Smooth muscle cell (in vitro differentiated cells): ENCODE data around the gene IYD. TPM values are rescaled to one million over a fixed set of nuclear protein-coding genes. Genes with fewer than 3 reads are reported as not detected.

Experiments
- DNase-seq: peaks from one replicate; lab custom pipeline; 2025; ENCODE audit not compliant: unreplicated experiment; lab: John Stamatoyannopoulos, UW
- H2AFZ ChIP-seq: fragments of 200-600 bp; sonication (generic); 2 replicates; pipeline ENCODE4 v1.6.0; 2016; ENCODE audit warnings: antibody characterized with exemption, low read depth, mild to moderate bottlenecking
- H3F3A ChIP-seq: fragments of 200-600 bp; sonication (generic); 2 replicates; pipeline ENCODE4 v1.6.0; 2017; ENCODE audit warnings: antibody characterized with exemption, low read depth
- H3K27ac ChIP-seq: fragments of 200-600 bp; sonication (generic); 2 replicates; pipeline ENCODE4 v1.5.1; 2016; ENCODE audit warnings: low read depth, mild to moderate bottlenecking
- H3K27me3 ChIP-seq: fragments of 200-600 bp; sonication (generic); 2 replicates; pipeline ENCODE4 v1.6.1; 2016; ENCODE audit warnings: low read depth, mild to moderate bottlenecking
- H3K36me3 ChIP-seq: fragments of 200-600 bp; sonication (generic); 2 replicates; pipeline ENCODE4 v1.5.1; 2016; ENCODE audit warnings: low read depth
- H3K4me1 ChIP-seq: fragments of 200-600 bp; sonication (generic); 2 replicates; pipeline ENCODE4 v1.5.1; 2016; ENCODE audit warnings: low read depth
- H3K4me2 ChIP-seq: fragments of 200-600 bp; sonication (generic); 2 replicates; pipeline ENCODE4 v1.6.0; 2016; ENCODE audit warnings: mild to moderate bottlenecking
- H3K4me3 ChIP-seq: fragments of 200-600 bp; sonication (generic); 2 replicates; pipeline ENCODE4 v1.5.1; 2016; ENCODE audit warnings: mild to moderate bottlenecking
- H3K79me2 ChIP-seq: fragments of 200-600 bp; sonication (generic); 2 replicates; pipeline ENCODE4 v1.6.0; 2016; ENCODE audit warnings: low read depth, mild to moderate bottlenecking
- H3K9ac ChIP-seq: fragments of 200-600 bp; sonication (generic); 2 replicates; pipeline ENCODE4 v1.6.0; 2016; ENCODE audit warnings: low read depth
- H3K9me3 ChIP-seq: fragments of 200-600 bp; sonication (generic); replicated peaks from 2 replicates; pipeline ENCODE4 v1.5.1; 2016; ENCODE audit warnings: low read depth
- H4K20me1 ChIP-seq: fragments of 200-600 bp; sonication (generic); 2 replicates; pipeline ENCODE4 v1.6.0; 2016; ENCODE audit warnings: low read depth
- WGBS: methylation state at CpG from one replicate; pipeline ENCODE4 v1.1.7; 2016; ENCODE audit warnings: low lambda C conversion rate; 5-methylcytosine and 5-hydroxymethylcytosine counted together
- polyA plus RNA-seq: library from polyadenylated mRNA; unstranded; fragments of >200 nt; fragmentation: Nextera tagmentation; extraction: Ambion mirVana; gene quantifications from 2 replicates; pipeline ENCODE4 v1.2.1, GENCODE V29; 2016
- total RNA-seq: library from RNA; depleted of rRNA; stranded (reverse); fragments of >200 nt; gene quantifications from 2 replicates; pipeline ENCODE4 v1.2.3, GENCODE V29; 2014
- TF ChIP-seq, protein P1 (sequence below): fragments of 200-600 bp; sonication (generic); IDR thresholded peaks from 2 replicates; pipeline ENCODE4 v1.5.1; 2017; ENCODE audit warnings: borderline replicate concordance, mild to moderate bottlenecking, antibody characterized with exemption; ENCODE audit not compliant: insufficient read depth, poor library complexity, severe bottlenecking

The IYD gene
- total and polyA plus RNA-seq, 2 experiments from 2014 or later: not detected

GRCh38 chr6:150377211-150377781, 8.5 kb downstream of the IYD start:
- no peaks in the 10 kb centered on the region for H4K20me1 ChIP-seq
- no peaks in the 10 kb centered on the region for H3F3A ChIP-seq
- no peaks in the 10 kb centered on the region for H3K36me3 ChIP-seq
- H2AFZ ChIP-seq: no peak overlapping the region
- H3K27ac ChIP-seq: no peak overlapping the region
- H3K79me2 ChIP-seq: no peaks in the 10 kb centered on the region
- no peak for DNase-seq
- no peaks in the 10 kb centered on the region for H3K4me1 ChIP-seq
- TF ChIP-seq, protein P1, sequence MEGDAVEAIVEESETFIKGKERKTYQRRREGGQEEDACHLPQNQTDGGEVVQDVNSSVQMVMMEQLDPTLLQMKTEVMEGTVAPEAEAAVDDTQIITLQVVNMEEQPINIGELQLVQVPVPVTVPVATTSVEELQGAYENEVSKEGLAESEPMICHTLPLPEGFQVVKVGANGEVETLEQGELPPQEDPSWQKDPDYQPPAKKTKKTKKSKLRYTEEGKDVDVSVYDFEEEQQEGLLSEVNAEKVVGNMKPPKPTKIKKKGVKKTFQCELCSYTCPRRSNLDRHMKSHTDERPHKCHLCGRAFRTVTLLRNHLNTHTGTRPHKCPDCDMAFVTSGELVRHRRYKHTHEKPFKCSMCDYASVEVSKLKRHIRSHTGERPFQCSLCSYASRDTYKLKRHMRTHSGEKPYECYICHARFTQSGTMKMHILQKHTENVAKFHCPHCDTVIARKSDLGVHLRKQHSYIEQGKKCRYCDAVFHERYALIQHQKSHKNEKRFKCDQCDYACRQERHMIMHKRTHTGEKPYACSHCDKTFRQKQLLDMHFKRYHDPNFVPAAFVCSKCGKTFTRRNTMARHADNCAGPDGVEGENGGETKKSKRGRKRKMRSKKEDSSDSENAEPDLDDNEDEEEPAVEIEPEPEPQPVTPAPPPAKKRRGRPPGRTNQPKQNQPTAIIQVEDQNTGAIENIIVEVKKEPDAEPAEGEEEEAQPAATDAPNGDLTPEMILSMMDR: no peak
- no peaks in the 10 kb centered on the region for H3K9me3 ChIP-seq
- H3K4me3 ChIP-seq: no peak overlapping the region
- no peak overlapping the region for H3K4me2 ChIP-seq
- no peak overlapping the region for H3K9ac ChIP-seq
- WGBS: 70% methylated on average over 4 of the region's 4 CpGs
- H3K27me3 ChIP-seq: peaks cover 72% of the 10 kb centered on the region

DNA sequence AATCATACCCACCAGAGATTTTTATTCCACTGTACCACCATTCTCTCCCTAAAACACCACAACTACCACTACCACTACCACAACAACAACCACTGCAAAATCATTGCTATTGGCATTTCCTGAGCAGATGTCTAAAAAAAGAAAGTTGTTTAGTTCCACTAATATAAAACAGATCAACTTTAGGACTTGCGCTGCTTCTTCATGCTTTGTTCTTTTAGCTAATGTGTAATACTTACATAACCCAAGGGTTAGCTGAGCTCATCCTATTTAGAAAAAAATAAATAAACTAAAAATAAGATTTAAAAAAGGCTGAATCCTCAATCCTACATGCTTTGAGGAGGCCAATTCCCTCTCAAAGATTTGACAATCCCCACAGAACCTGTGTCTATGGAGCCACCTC, 11.4 kb downstream of the IYD start:
- Histone ChIP-seq H2AFZ (no peak overlapping the region), H3K9ac (no peak overlapping the region), H3K27ac (no peak overlapping the region), H3K79me2 (no peaks in the 10 kb centered on the region), H3F3A (no peaks in the 10 kb centered on the region), H3K36me3 (no peaks in the 10 kb centered on the region), H3K4me2 (no peak overlapping the region), H4K20me1 (no peaks in the 10 kb centered on the region), H3K27me3 (peaks cover 51% of the 10 kb centered on the region), H3K4me3 (no peak overlapping the region), H3K4me1 (no peaks in the 10 kb centered on the region), H3K9me3 (no peaks in the 10 kb centered on the region)
- 55% methylated on average over 1 of the region's 1 CpG for WGBS
- TF ChIP-seq, protein P1: no peak
- no peak for DNase-seq

DNA sequence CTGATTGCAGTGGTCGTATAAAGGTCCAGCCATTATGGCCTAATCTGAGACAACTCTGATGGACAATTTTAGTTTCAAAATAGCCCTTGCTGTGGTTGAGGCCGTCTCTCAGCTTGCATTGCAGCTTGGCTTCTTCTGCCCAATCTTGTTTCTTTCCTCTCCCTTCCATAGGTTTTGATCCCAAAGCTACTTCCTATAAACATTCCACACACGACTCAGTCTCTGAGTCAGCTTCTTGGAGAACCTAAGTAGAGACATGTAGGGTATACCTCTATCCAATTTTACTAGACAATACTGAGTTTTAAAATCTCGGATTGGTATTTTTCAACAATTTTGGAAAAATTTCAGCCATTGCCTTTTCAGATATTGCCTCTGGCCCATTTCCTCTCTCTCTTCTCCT, 13.4 kb downstream of the IYD start:
- H3K4me2 ChIP-seq: no peak overlapping the region
- H3F3A ChIP-seq: no peaks in the 10 kb centered on the region
- no peaks in the 10 kb centered on the region for H3K4me1 ChIP-seq
- H2AFZ ChIP-seq: no peak overlapping the region
- H3K79me2 ChIP-seq: no peaks in the 10 kb centered on the region
- H3K36me3 ChIP-seq: no peaks in the 10 kb centered on the region
- no peak overlapping the region for H3K27ac ChIP-seq
- H3K9me3 ChIP-seq: no peaks in the 10 kb centered on the region
- no peak overlapping the region for H3K4me3 ChIP-seq
- no peak for DNase-seq
- TF ChIP-seq, protein P1: no peak
- no peak overlapping the region for H3K9ac ChIP-seq
- H3K27me3 ChIP-seq: peaks cover 32% of the 10 kb centered on the region
- WGBS: 71% methylated on average over 4 of the region's 4 CpGs
- H4K20me1 ChIP-seq: no peaks in the 10 kb centered on the region

DNA sequence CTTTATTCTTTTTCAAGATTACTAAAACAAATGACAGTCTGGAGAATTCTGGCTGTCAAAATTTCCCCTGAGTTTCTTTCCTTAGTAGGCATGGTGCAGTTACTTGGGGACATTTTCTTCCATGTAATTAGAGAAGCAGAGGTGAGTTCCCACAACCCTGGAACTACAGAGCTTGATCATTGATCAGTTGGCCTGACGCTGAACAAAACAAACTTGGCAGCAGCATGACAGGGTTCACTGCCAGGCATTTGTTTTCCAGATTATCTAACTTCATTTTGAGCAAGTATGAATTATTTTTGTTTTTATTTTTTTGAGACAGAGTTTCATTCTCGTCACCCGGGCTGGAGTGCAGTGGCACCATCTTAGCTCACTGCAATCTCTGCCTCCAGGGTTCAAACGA, 22.6 kb downstream of the IYD start:
- H3K27ac ChIP-seq: no peak overlapping the region
- no peaks in the 10 kb centered on the region for H3K9me3 ChIP-seq
- H3K27me3 ChIP-seq: peaks cover 48% of the 10 kb centered on the region
- no peak overlapping the region for H3K4me2 ChIP-seq
- no peaks in the 10 kb centered on the region for H3F3A ChIP-seq
- H3K36me3 ChIP-seq: no peaks in the 10 kb centered on the region
- 95% methylated on average over 4 of the region's 4 CpGs for WGBS
- H2AFZ ChIP-seq: no peak overlapping the region
- no peaks in the 10 kb centered on the region for H3K4me1 ChIP-seq
- no peak overlapping the region for H3K4me3 ChIP-seq
- DNase-seq: no peak
- H3K9ac ChIP-seq: no peak overlapping the region
- TF ChIP-seq, protein P1: no peak
- no peaks in the 10 kb centered on the region for H3K79me2 ChIP-seq
- no peaks in the 10 kb centered on the region for H4K20me1 ChIP-seq
